K562 (cell line): Measurements from ENCODE around the gene KRT33B. TPM values are rescaled to one million over a fixed set of nuclear protein-coding genes. Genes with fewer than 3 reads are reported as not detected.

Experiments used
- MYC ChIP-seq, 2 experiments: fragments of 250-450 bp in 1 of 2; sonication (Bioruptor Pico) in 1 of 2; IDR thresholded peaks; 2 replicates each; pipeline versions ENCODE4 v1.5.1 to v1.6.1; 2012 to 2021; ENCODE audit warnings: low read depth in 2 of 2, borderline replicate concordance in 1 of 2, improper control_type of control experiment in 1 of 2, low read length in 1 of 2, mild to moderate bottlenecking in 1 of 2, moderate library complexity in 1 of 2
- POLR2AphosphoS2 ChIP-seq: IDR thresholded peaks from 2 replicates; pipeline ENCODE4 v1.6.1; 2012; ENCODE audit warnings: low read length, improper control_type of control experiment
- PTBP1 ChIP-seq: fragments of 200-400 bp; formaldehyde crosslinking; IDR thresholded peaks from 2 replicates; pipeline ENCODE4 v1.6.1; 2017; ENCODE audit warnings: low read depth, low read length
- PTRF ChIP-seq: fragments of 450-650 bp; IDR thresholded peaks from 2 replicates; pipeline ENCODE4 v1.6.1; 2016; ENCODE audit warnings: mild to moderate bottlenecking, missing genetic modification characterization, missing compliant biosample characterization
- ZBTB40 ChIP-seq, 2 experiments: fragments of 450-650 bp in 1 of 2; sonication (generic) in 1 of 2; formaldehyde crosslinking in 1 of 2; IDR thresholded peaks; 2 replicates each; pipeline versions ENCODE4 v1.7.1 to v1.9.0; 2016 to 2022; ENCODE audit warnings: inconsistent platforms in 1 of 2, mild to moderate bottlenecking in 1 of 2, missing genetic modification reagents in 1 of 2
- ZFPM2 ChIP-seq: fragments of 250-450 bp; sonication (Bioruptor Pico); IDR thresholded peaks from 2 replicates; pipeline ENCODE4 v1.5.1; 2022; ENCODE audit warnings: mild to moderate bottlenecking
- ZNF41 ChIP-seq: fragments of 250-450 bp; sonication (Bioruptor Pico); conservative IDR thresholded peaks from 2 replicates; pipeline ENCODE4 v1.4.0; 2020; ENCODE audit warnings: mild to moderate bottlenecking
- ZNF639 ChIP-seq, 2 experiments: fragments of 200-800 bp in 1 of 2; sonication (Bioruptor generic) in 1 of 2; sonication (generic) in 1 of 2; formaldehyde crosslinking in 1 of 2; IDR thresholded peaks in 1 of 2; conservative IDR thresholded peaks in 1 of 2; 2 replicates each; pipeline versions ENCODE4 v1.5.0 to v1.6.1; 2016 to 2020; ENCODE audit warnings: missing compliant biosample characterization in 1 of 2, missing genetic modification characterization in 1 of 2, missing genetic modification reagents in 1 of 2
- polyA plus RNA-seq, 8 experiments: library from polyadenylated mRNA; depleted of rRNA in 4 of 8; stranded (reverse) in 5 of 8; unstranded in 3 of 8; fragments of >200 nt; fragmentation: Nextera tagmentation in 2 of 8; fragmentation: Illumina TruSeq in 1 of 8; extraction: Ambion mirVana in 2 of 8; extraction: Trizol in 1 of 8; gene quantifications; 2 replicates each; pipeline versions ENCODE4 v1.2.1 to v1.2.3, GENCODE V29; 2011 to 2014; ENCODE audit warnings: inconsistent platforms in 1 of 8, missing spikeins in 1 of 8
- total RNA-seq, 7 experiments: library from RNA; depleted of rRNA in 6 of 7; stranded (reverse); fragments of >200 nt in 6 of 7; fragmentation: Illumina TruSeq in 2 of 7; extraction: Trizol in 2 of 7; gene quantifications; 2 replicates each; pipeline versions ENCODE4 v1.2.1 to v1.2.3, GENCODE V29; 2011 to 2021; ENCODE audit warnings: low replicate concordance in 1 of 7
- TF ChIP-seq, protein P1 (sequence below): fragments of 250-450 bp; sonication (Bioruptor Pico); IDR thresholded peaks from 2 replicates; pipeline ENCODE4 v1.8.0; 2022; ENCODE audit warnings: moderate library complexity, mild to moderate bottlenecking, inconsistent platforms
- TF ChIP-seq, protein P2 (sequence below), 2 experiments: IDR thresholded peaks; 2 replicates each; pipeline ENCODE4 v1.6.1; 2012; ENCODE audit warnings: improper control_type of control experiment in 2 of 2, low read depth in 2 of 2, low read length in 2 of 2, borderline replicate concordance in 1 of 2

Gene KRT33B
- total and polyA plus RNA-seq, 9 of the 15 experiments (the other 6 are each of a cell fraction or from before 2014, with no cell fraction given): not detected

GRCh38 chr17:41333098-41333497 is 36.5 kb downstream of the KRT33B start (continued):
- TF ChIP-seq PTRF (tag) (no peak), ZFPM2 (CRISPR knock-in tag) (no peak), ZBTB40 (IDR thresholded peaks at IDR 0.05) (no peak), ZBTB40 (CRISPR knock-in tag; IDR thresholded peaks at IDR 0.05) (no peak), POLR2AphosphoS2 (no peak), PTBP1 (no peak), MYC (IDR thresholded peaks at IDR 0.05; ENCODE audit: low read depth, low read length) (no peak), MYC (CRISPR knock-in tag; IDR thresholded peaks at IDR 0.05; ENCODE audit: borderline replicate concordance, low read depth) (no peak), ZNF41 (no peak), ZNF639 (CRISPR knock-in tag; conservative IDR thresholded peaks at IDR 0.05 in 1 of 2, IDR thresholded peaks at IDR 0.05 in 1 of 2) (no peak)
- TF ChIP-seq, protein P1, sequence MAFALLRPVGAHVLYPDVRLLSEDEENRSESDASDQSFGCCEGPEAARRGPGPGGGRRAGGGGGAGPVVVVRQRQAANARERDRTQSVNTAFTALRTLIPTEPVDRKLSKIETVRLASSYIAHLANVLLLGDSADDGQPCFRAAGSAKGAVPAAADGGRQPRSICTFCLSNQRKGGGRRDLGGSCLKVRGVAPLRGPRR (CRISPR knock-in tag): no peak
- TF ChIP-seq, protein P2, sequence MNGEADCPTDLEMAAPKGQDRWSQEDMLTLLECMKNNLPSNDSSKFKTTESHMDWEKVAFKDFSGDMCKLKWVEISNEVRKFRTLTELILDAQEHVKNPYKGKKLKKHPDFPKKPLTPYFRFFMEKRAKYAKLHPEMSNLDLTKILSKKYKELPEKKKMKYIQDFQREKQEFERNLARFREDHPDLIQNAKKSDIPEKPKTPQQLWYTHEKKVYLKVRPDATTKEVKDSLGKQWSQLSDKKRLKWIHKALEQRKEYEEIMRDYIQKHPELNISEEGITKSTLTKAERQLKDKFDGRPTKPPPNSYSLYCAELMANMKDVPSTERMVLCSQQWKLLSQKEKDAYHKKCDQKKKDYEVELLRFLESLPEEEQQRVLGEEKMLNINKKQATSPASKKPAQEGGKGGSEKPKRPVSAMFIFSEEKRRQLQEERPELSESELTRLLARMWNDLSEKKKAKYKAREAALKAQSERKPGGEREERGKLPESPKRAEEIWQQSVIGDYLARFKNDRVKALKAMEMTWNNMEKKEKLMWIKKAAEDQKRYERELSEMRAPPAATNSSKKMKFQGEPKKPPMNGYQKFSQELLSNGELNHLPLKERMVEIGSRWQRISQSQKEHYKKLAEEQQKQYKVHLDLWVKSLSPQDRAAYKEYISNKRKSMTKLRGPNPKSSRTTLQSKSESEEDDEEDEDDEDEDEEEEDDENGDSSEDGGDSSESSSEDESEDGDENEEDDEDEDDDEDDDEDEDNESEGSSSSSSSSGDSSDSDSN (IDR thresholded peaks at IDR 0.05; ENCODE audit: borderline replicate concordance in 1 of 2, low read depth in 2 of 2, low read length in 2 of 2): no peak
